Mucosa of stomach (tissue), 1 donor: ENCODE results near the gene ATOSB.
"Not testable (repeated sequence)": the region's sequence is repeated elsewhere in the genome, so short reads cannot be mapped to it uniquely, and the experiment has no call there.

Experiments used
- H3K27me3 ChIP-seq: one replicate; pipeline ENCODE4 v1.7.0; 2013; ENCODE audit warnings: mild to moderate bottlenecking, low read length; ENCODE audit not compliant: control insufficient read depth, insufficient read depth
- H3K36me3 ChIP-seq: one replicate; pipeline ENCODE4 v1.7.0; 2013; ENCODE audit warnings: low read length; ENCODE audit not compliant: control insufficient read depth, insufficient read depth
- H3K4me1 ChIP-seq: one replicate; pipeline ENCODE4 v1.7.0; 2013; ENCODE audit warnings: mild to moderate bottlenecking, low read length; ENCODE audit not compliant: control insufficient read depth, insufficient read depth
- H3K4me3 ChIP-seq: one replicate; pipeline ENCODE4 v1.7.0; 2013; ENCODE audit warnings: low read length
- H3K9ac ChIP-seq: one replicate; pipeline ENCODE4 v1.7.0; 2013; ENCODE audit warnings: mild to moderate bottlenecking, low read length, moderate library complexity
- H3K9me3 ChIP-seq: one replicate; pipeline ENCODE4 v1.7.0; 2013; ENCODE audit warnings: mild to moderate bottlenecking, low read length, moderate library complexity; ENCODE audit not compliant: control insufficient read depth
- donor health status: Pancreatic carcinoma.

ATOSB gene

GRCh38 chr9:35115680-35116538 is at the start of gene ATOSB:
Gene ATOSB, minus strand, starts transcription at chr9:35115862. Its CDS starts 7,588 bp downstream, at chr9:35108274.
- H3K9ac ChIP-seq: peak within 1 kb of the TSS; percentile 64

GRCh38 chr9:35164711-35165110 is 49.0 kb upstream of the ATOSB start:
- Histone ChIP-seq H3K4me1 (peaks cover 5% of the 10 kb centered on the region), H3K4me3 (no peak overlapping the region), H3K9ac (no peak overlapping the region), H3K27me3 (no peaks in the 10 kb centered on the region), H3K36me3 (no peaks in the 10 kb centered on the region), H3K9me3 (no peaks in the 10 kb centered on the region)

More at GRCh38 chr9:35115680-35116538, at the start of gene ATOSB:
- H3K4me3 ChIP-seq: peak within 1 kb of the TSS; percentile 91
- H3K27me3 ChIP-seq: no peaks in the 10 kb centered on the region
- H3K4me1 ChIP-seq: peaks cover 27% of the 10 kb centered on the region
- H3K36me3 ChIP-seq: no peaks in the 10 kb centered on the region
- no peaks in the 10 kb centered on the region for H3K9me3 ChIP-seq

- Histone ChIP-seq H3K4me1 (no peaks in the 10 kb centered on the region), H3K9me3 (no peaks in the 10 kb centered on the region), H3K4me3 (peak overlapping the region; percentile 33), H3K36me3 (no peaks in the 10 kb centered on the region), H3K9ac (no peak overlapping the region), H3K27me3 (no peaks in the 10 kb centered on the region)
These were observed 47.8 kb upstream of the ATOSB start for GRCh38 chr9:35163413-35163812.

GRCh38 chr9:35162605-35163315 is 47.1 kb upstream of the ATOSB start:
- peak overlapping the region; percentile 62 for H3K9ac ChIP-seq
- H3K36me3 ChIP-seq: no peaks in the 10 kb centered on the region
- H3K9me3 ChIP-seq: no peaks in the 10 kb centered on the region
- H3K4me1 ChIP-seq: no peaks in the 10 kb centered on the region
- peak overlapping the region; percentile 33 for H3K4me3 ChIP-seq
- H3K27me3 ChIP-seq: no peaks in the 10 kb centered on the region

GRCh38 chr9:35161713-35162604 is 46.3 kb upstream of the ATOSB start, which contains the start of gene UNC13B:
Gene UNC13B, plus strand, starts transcription at chr9:35162009. Its CDS starts 275 bp downstream, at chr9:35162284.
- no peaks in the 10 kb centered on the region for H3K27me3 ChIP-seq

GRCh38 chr9:35158501-35159280 is 43.0 kb upstream of the ATOSB start:
- Histone ChIP-seq H3K36me3 (no peaks in the 10 kb centered on the region), H3K27me3 (no peaks in the 10 kb centered on the region), H3K9me3 (no peaks in the 10 kb centered on the region), H3K4me3 (no peak overlapping the region), H3K9ac (no peak overlapping the region), H3K4me1 (no peaks in the 10 kb centered on the region)

More at GRCh38 chr9:35161713-35162604, 46.3 kb upstream of the ATOSB start, which contains the start of gene UNC13B:
- Histone ChIP-seq H3K9ac (peak within 1 kb of the TSS; percentile 62), H3K36me3 (no peaks in the 10 kb centered on the region), H3K4me3 (peak within 1 kb of the TSS; percentile 56), H3K4me1 (no peaks in the 10 kb centered on the region), H3K9me3 (no peaks in the 10 kb centered on the region)

GRCh38 chr9:35157836-35158235 is 42.2 kb upstream of the ATOSB start:
- H3K4me1 ChIP-seq, H3K36me3 ChIP-seq, H3K9me3 ChIP-seq, H3K4me3 ChIP-seq, H3K9ac ChIP-seq, H3K27me3 ChIP-seq: not testable (repeated sequence)

GRCh38 chr9:35156781-35157180 is 41.1 kb upstream of the ATOSB start:
- Histone ChIP-seq H3K27me3 (no peaks in the 10 kb centered on the region), H3K4me3 (no peak overlapping the region), H3K4me1 (no peaks in the 10 kb centered on the region), H3K9ac (no peak overlapping the region), H3K36me3 (no peaks in the 10 kb centered on the region), H3K9me3 (no peaks in the 10 kb centered on the region)

- no peak overlapping the region for H3K9ac ChIP-seq
- H3K27me3 ChIP-seq: no peaks in the 10 kb centered on the region
- no peaks in the 10 kb centered on the region for H3K36me3 ChIP-seq
- no peak overlapping the region for H3K4me3 ChIP-seq
- no peaks in the 10 kb centered on the region for H3K9me3 ChIP-seq
- no peaks in the 10 kb centered on the region for H3K4me1 ChIP-seq
These were observed 37.3 kb upstream of the ATOSB start for GRCh38 chr9:35152926-35153325.

- not testable (repeated sequence) for H3K9ac ChIP-seq, H3K4me3 ChIP-seq, H3K27me3 ChIP-seq, H3K36me3 ChIP-seq, H3K4me1 ChIP-seq, H3K9me3 ChIP-seq
These were observed 32.4 kb upstream of the ATOSB start for GRCh38 chr9:35147941-35148563.

GRCh38 chr9:35142037-35142436 is 26.4 kb upstream of the ATOSB start:
- Histone ChIP-seq H3K9me3 (no peaks in the 10 kb centered on the region), H3K4me1 (peaks cover 4% of the 10 kb centered on the region), H3K36me3 (no peaks in the 10 kb centered on the region), H3K4me3 (no peak overlapping the region), H3K27me3 (no peaks in the 10 kb centered on the region), H3K9ac (no peak overlapping the region)
